PC-3 (cell line): Measurements from ENCODE around the gene FHAD1. TPM values are rescaled to one million over a fixed set of nuclear protein-coding genes. Genes with fewer than 3 reads are reported as not detected.

Experiments used
- ATAC-seq: fragments of 200-7000 bp; cut with Tn5 transposase; 2 replicates; pipeline ENCODE4 v1.9.1; 2020; ENCODE audit warnings: mild to moderate bottlenecking, moderate library complexity
- BruUV-seq: library from RNA; stranded (reverse); fragments of 400-500 nt; replicated peaks from 2 replicates; lab custom pipeline; 2021; lab: Mats Ljungman, UMichigan
- CTCF ChIA-PET: fragments of 300-600 bp; sonication (Branson Sonifier 250); formaldehyde crosslinking; loops from one replicate; lab custom pipeline; 2022; ENCODE audit warnings: antibody characterized with exemption; lab: Charles Lee
- POLR2A ChIA-PET: fragments of 300-600 bp; sonication (Branson Sonifier 250); formaldehyde crosslinking; loops from one replicate; lab custom pipeline; 2022; ENCODE audit warnings: antibody characterized with exemption; ENCODE audit not compliant: unreplicated experiment; lab: Charles Lee
- DNase-seq: peaks from one replicate; pipeline ENCODE4 v3.0.0-alpha.2; 2015
- H2AFZ ChIP-seq: fragments of 300-600 bp; sonication (generic); 2 replicates; pipeline ENCODE4 v1.6.0; 2016; ENCODE audit warnings: antibody characterized with exemption, low read length
- H3F3A ChIP-seq: fragments of 300-600 bp; sonication (generic); one replicate; pipeline ENCODE4 v1.6.0; 2017; ENCODE audit warnings: antibody characterized with exemption, low read length, control low read depth, mild to moderate bottlenecking; ENCODE audit not compliant: unreplicated experiment
- H3K27ac ChIP-seq: fragments of 300-600 bp; sonication (generic); 2 replicates; pipeline ENCODE4 v1.5.1; 2016; ENCODE audit warnings: mild to moderate bottlenecking, low read length
- H3K27me3 ChIP-seq: fragments of 300-600 bp; sonication (generic); 2 replicates; pipeline ENCODE4 v1.6.1; 2016; ENCODE audit warnings: low read length, mixed read lengths
- H3K36me3 ChIP-seq: fragments of 300-600 bp; sonication (generic); 2 replicates; pipeline ENCODE4 v1.6.1; 2016; ENCODE audit warnings: low read depth, mixed run types, low read length, mixed read lengths
- H3K4me1 ChIP-seq: fragments of 300-600 bp; sonication (generic); 2 replicates; pipeline ENCODE4 v1.5.1; 2016; ENCODE audit warnings: low read length; ENCODE audit not compliant: insufficient read depth
- H3K4me2 ChIP-seq: fragments of 300-600 bp; sonication (generic); 2 replicates; pipeline ENCODE4 v1.6.0; 2016; ENCODE audit warnings: low read length
- H3K4me3 ChIP-seq: fragments of 300-600 bp; sonication (generic); 2 replicates; pipeline ENCODE4 v1.5.1; 2016; ENCODE audit warnings: mild to moderate bottlenecking, low read length, mixed read lengths
- H3K79me2 ChIP-seq: fragments of 300-600 bp; sonication (generic); 2 replicates; pipeline ENCODE4 v1.6.1; 2017; ENCODE audit warnings: low read length, mixed read lengths
- H3K9ac ChIP-seq: fragments of 300-600 bp; sonication (generic); 2 replicates; pipeline ENCODE4 v1.6.0; 2016; ENCODE audit warnings: mild to moderate bottlenecking, low read length
- H3K9me2 ChIP-seq: fragments of 300-600 bp; sonication (generic); replicated peaks from 2 replicates; pipeline ENCODE4 v1.6.1; 2016; ENCODE audit warnings: mixed run types, low read length, mixed read lengths
- H3K9me3 ChIP-seq: fragments of 300-600 bp; sonication (generic); 2 replicates; pipeline ENCODE4 v1.6.1; 2016; ENCODE audit warnings: low read length, mixed read lengths
- H4K20me1 ChIP-seq: fragments of 300-600 bp; sonication (generic); 2 replicates; pipeline ENCODE4 v1.6.1; 2016; ENCODE audit warnings: low read length, mixed read lengths
- CTCF ChIP-seq: fragments of 300-600 bp; sonication (generic); conservative IDR thresholded peaks from 2 replicates; pipeline ENCODE4 v1.5.1; 2017; ENCODE audit warnings: antibody characterized with exemption, low read depth, mild to moderate bottlenecking, low read length
- EZH2 ChIP-seq: fragments of 300-600 bp; sonication (generic); IDR thresholded peaks from one replicate; pipeline ENCODE4 v1.6.1; 2017; ENCODE audit warnings: antibody characterized with exemption, mild to moderate bottlenecking, low read length; ENCODE audit not compliant: unreplicated experiment
- EZH2phosphoT487 ChIP-seq: fragments of 300-600 bp; sonication (generic); IDR thresholded peaks from 2 replicates; pipeline ENCODE4 v1.6.1; 2018; ENCODE audit warnings: mild to moderate bottlenecking, antibody characterized with exemption, low read length, borderline replicate concordance
- intact Hi-C: fragments of 100-400 bp; cut with micrococcal nuclease; formaldehyde crosslinking; loops from 2 replicates; pipeline ENCODE4 v1.9.0; 2023
- total RNA-seq: library from RNA; depleted of rRNA; stranded (reverse); fragments of >200 nt; gene quantifications from 2 replicates; pipeline ENCODE4 v1.2.3, GENCODE V29; 2014

FHAD1 gene
- total RNA-seq, 1 experiment from 2014 or later = 0.95 TPM

GRCh38 chr1:15229707-15230131, 17.3 kb upstream of the FHAD1 start:
- no TSS peak for BruUV-seq
- intact Hi-C loops = no loop called here
- peak; percentile 78 for ATAC-seq
- Histone ChIP-seq H3K27ac (peak overlapping the region; percentile 36), H3K27me3 (no peaks in the 10 kb centered on the region), H4K20me1 (no peaks in the 10 kb centered on the region), H3K4me3 (no peak overlapping the region), H2AFZ (no peak overlapping the region), H3K9ac (no peak overlapping the region), H3K36me3 (no peaks in the 10 kb centered on the region), H3F3A (no peaks in the 10 kb centered on the region), H3K79me2 (no peaks in the 10 kb centered on the region), H3K4me2 (no peak overlapping the region), H3K4me1 (peaks cover 10% of the 10 kb centered on the region; the same call in 1 of the 2 replicates), H3K9me2 (no peaks in the 10 kb centered on the region), H3K9me3 (no peaks in the 10 kb centered on the region)
- ChIA-PET CTCF (interaction anchor here (0.6 kb wide), 1 partner anchor 116 kb away, joined by 3 read pairs; no protein-coding TSS in a partner anchor), POLR2A (no interaction called here)
- no peak for TF ChIP-seq EZH2
- TF ChIP-seq CTCF = no peak
- no peak for TF ChIP-seq EZH2phosphoT487
- peak; percentile 50 for DNase-seq

- DNase-seq = no peak
- Histone ChIP-seq H3K79me2 (no peaks in the 10 kb centered on the region), H3F3A (no peaks in the 10 kb centered on the region), H3K27ac (no peak overlapping the region), H3K4me2 (no peak overlapping the region), H3K4me1 (peaks cover 10% of the 10 kb centered on the region; the same call in 1 of the 2 replicates), H3K27me3 (no peaks in the 10 kb centered on the region), H3K9me2 (no peaks in the 10 kb centered on the region), H2AFZ (no peak overlapping the region), H4K20me1 (no peaks in the 10 kb centered on the region), H3K9me3 (no peaks in the 10 kb centered on the region), H3K9ac (no peak overlapping the region), H3K36me3 (no peaks in the 10 kb centered on the region), H3K4me3 (no peak overlapping the region)
- ChIA-PET POLR2A (no interaction called here), CTCF (interaction anchor here (0.7 kb wide), 1 partner anchor 17 kb away, joined by 3 read pairs; no protein-coding TSS in a partner anchor)
- intact Hi-C loops = no loop called here
- no peak for ATAC-seq
- TF ChIP-seq EZH2phosphoT487 = no peak
- no peak for TF ChIP-seq CTCF
- no peak for TF ChIP-seq EZH2
- no TSS peak for BruUV-seq
Observed at GRCh38 chr1:15231714-15232201, 15.3 kb upstream of the FHAD1 start.

- CTCF ChIA-PET = no interaction called here
- H3K36me3 ChIP-seq = no peaks in the 10 kb centered on the region
- no peaks in the 10 kb centered on the region for H3K79me2 ChIP-seq
- H4K20me1 ChIP-seq = no peaks in the 10 kb centered on the region
- intact Hi-C loops = no loop called here
- no peaks in the 10 kb centered on the region for H3K27me3 ChIP-seq
- H3F3A ChIP-seq = no peaks in the 10 kb centered on the region
- no peaks in the 10 kb centered on the region for H3K9me2 ChIP-seq
- H3K4me3 ChIP-seq = no peak overlapping the region
- no peak overlapping the region for H3K9ac ChIP-seq
- no peak overlapping the region for H2AFZ ChIP-seq
- no peak for DNase-seq
- ATAC-seq = no peak
- H3K4me2 ChIP-seq = no peak overlapping the region
- H3K4me1 ChIP-seq = peaks cover 10% of the 10 kb centered on the region; the same call in 1 of the 2 replicates
- H3K9me3 ChIP-seq = no peaks in the 10 kb centered on the region
- POLR2A ChIA-PET = no interaction called here
- no TSS peak for BruUV-seq
- TF ChIP-seq CTCF = no peak
- TF ChIP-seq EZH2phosphoT487 = no peak
- no peak for TF ChIP-seq EZH2
- no peak overlapping the region for H3K27ac ChIP-seq
Observed at GRCh38 chr1:15233689-15234088, 13.3 kb upstream of the FHAD1 start.
